ENCODE data around the gene BMP7.

The BMP7 gene

GRCh38 chr20:57224641-57225138 is 41.8 kb downstream of the BMP7 start:
- DNase-seq, result no peak

GRCh38 chr20:57223648-57224489 is 42.6 kb downstream of the BMP7 start:
- no peak for DNase-seq

GRCh38 chr20:57222631-57222950 is 43.9 kb downstream of the BMP7 start:
- no peak for DNase-seq

GRCh38 chr20:57221916-57222630 is 44.4 kb downstream of the BMP7 start:
- DNase-seq, result no peak

GRCh38 chr20:57220337-57221145 is 45.9 kb downstream of the BMP7 start:
- DNase-seq, result no peak

GRCh38 chr20:57219071-57219677 is 47.3 kb downstream of the BMP7 start:
- DNase-seq, result no peak

- no peak for DNase-seq
These were observed 48.0 kb downstream of the BMP7 start for GRCh38 chr20:57218489-57218888.

- no peak for DNase-seq
These were observed 48.6 kb downstream of the BMP7 start for GRCh38 chr20:57217802-57218201.

- no peak for DNase-seq
These were observed 49.8 kb downstream of the BMP7 start for GRCh38 chr20:57216669-57217068.

- DNase-seq, result no peak
These were observed 50.5 kb downstream of the BMP7 start for GRCh38 chr20:57215826-57216471.

- DNase-seq, result no peak
These were observed 51.0 kb downstream of the BMP7 start for GRCh38 chr20:57215426-57215825.

GRCh38 chr20:57214948-57215347 is 51.5 kb downstream of the BMP7 start:
- DNase-seq, result no peak

GRCh38 chr20:57214427-57214826 is 52.0 kb downstream of the BMP7 start:
- DNase-seq, result no peak

- no peak for DNase-seq
These were observed 52.5 kb downstream of the BMP7 start for GRCh38 chr20:57213924-57214323.

- DNase-seq, result no peak
These were observed 53.1 kb downstream of the BMP7 start for GRCh38 chr20:57213291-57213690.

GRCh38 chr20:57212534-57213276 is 53.7 kb downstream of the BMP7 start:
- peak; percentile 34 for DNase-seq

- DNase-seq, result peak; percentile 50
These were observed 54.4 kb downstream of the BMP7 start for GRCh38 chr20:57211908-57212533.

GRCh38 chr20:57211406-57211805 is 55.0 kb downstream of the BMP7 start:
- DNase-seq, result no peak

- no peak for DNase-seq
These were observed 55.5 kb downstream of the BMP7 start for GRCh38 chr20:57210911-57211280.

GRCh38 chr20:57210054-57210910 is 56.2 kb downstream of the BMP7 start:
- DNase-seq, result no peak

Data from NCI-H146 (cell line).